Mammary epithelial cell (primary cell): ENCODE measurements around the gene EPHA10.

Source experiments
- CTCF ChIP-seq, 2 donors: IDR thresholded peaks in 1 of 2; conservative IDR thresholded peaks in 1 of 2; 2 replicates each; pipeline ENCODE4 v1.5.1; 2011 to 2012; ENCODE audit warnings: inconsistent platforms in 2 of 2, low read length in 2 of 2, mild to moderate bottlenecking in 2 of 2, control low read depth in 1 of 2, low read depth in 1 of 2; ENCODE audit not compliant: insufficient read depth in 1 of 2; ENCODE audit errors: extremely low read depth in 1 of 2
- EZH2 ChIP-seq: IDR thresholded peaks from 2 replicates; pipeline ENCODE4 v1.6.1; 2012; ENCODE audit warnings: low read length, inconsistent platforms, borderline replicate concordance

- TF ChIP-seq CTCF (conservative IDR thresholded peaks at IDR 0.05 in 1 of 2, IDR thresholded peaks at IDR 0.05 in 1 of 2; ENCODE audit: extremely low read depth in 1 of 2, insufficient read depth in 1 of 2, low read depth in 1 of 2, low read length in 2 of 2) (no peak), EZH2 (no peak)
These were observed 36.5 kb downstream of the EPHA10 start for GRCh38 chr1:37728416-37728815.
